Endothelial cell of umbilical vein (primary cell): ENCODE data around the gene PPP4R1. TPM values are rescaled to one million over a fixed set of nuclear protein-coding genes. Genes with fewer than 3 reads are reported as not detected.

Experiments
- BruUV-seq: library from RNA; stranded (reverse); fragments of 400-500 nt; replicated peaks from 2 replicates; lab custom pipeline; 2021; lab: Mats Ljungman, UMichigan
- CTCF ChIA-PET: fragments of 300-600, 350-600 bp; sonication (Branson Sonifier 250); formaldehyde crosslinking; loops from one replicate; lab custom pipeline; 2021; ENCODE audit warnings: antibody characterized with exemption, inconsistent platforms; lab: Charles Lee
- POLR2A ChIA-PET: fragments of 300-600, 350-600 bp; sonication (Branson Sonifier 250); formaldehyde crosslinking; loops from one replicate; lab custom pipeline; 2021; ENCODE audit warnings: antibody characterized with exemption, inconsistent platforms; lab: Charles Lee
- DNase-seq: peaks from one replicate; pipeline ENCODE4 v3.0.0-alpha.2; 2011; ENCODE audit warnings: low read depth, low spot score
- FAIRE-seq: peaks from 2 replicates; lab custom pipeline; 2011; peaks lifted over from hg19 to GRCh38; lab: Jason Lieb, UNC
- H2AFZ ChIP-seq: 2 replicates; pipeline ENCODE4 v1.6.0; 2012; ENCODE audit warnings: low read depth, low read length, control low read depth, inconsistent platforms
- H3K27ac ChIP-seq: 2 replicates; pipeline ENCODE4 v1.5.1; 2011; ENCODE audit warnings: low read depth, mild to moderate bottlenecking, control low read depth, low read length, moderate library complexity; ENCODE audit not compliant: insufficient read depth
- H3K27me3 ChIP-seq, 2 experiments: 2 replicates each; pipeline versions ENCODE4 v1.6.0 to v1.6.1; 2011; ENCODE audit warnings: low read length in 2 of 2, mixed read lengths in 1 of 2; ENCODE audit not compliant: control insufficient read depth in 2 of 2, insufficient read depth in 2 of 2
- H3K36me3 ChIP-seq, 2 experiments: 2 replicates in 1 of 2; 3 replicates in 1 of 2; pipeline ENCODE4 v1.5.1; 2011; ENCODE audit warnings: low read length in 2 of 2, mild to moderate bottlenecking in 1 of 2, moderate library complexity in 1 of 2; ENCODE audit not compliant: control insufficient read depth in 2 of 2, insufficient read depth in 2 of 2; ENCODE audit errors: extremely low read depth in 1 of 2
- H3K4me1 ChIP-seq: 3 replicates; pipeline ENCODE4 v1.5.1; 2011; ENCODE audit warnings: mild to moderate bottlenecking, low read length; ENCODE audit not compliant: control insufficient read depth, insufficient read depth; ENCODE audit errors: extremely low read depth
- H3K4me2 ChIP-seq: 2 replicates; pipeline ENCODE4 v1.6.1; 2011; ENCODE audit warnings: low read length, control low read depth, mixed read lengths; ENCODE audit not compliant: insufficient read depth
- H3K4me3 ChIP-seq, 3 experiments: fragments of 200-600 bp in 1 of 3; sonication (generic), shearing (Covaris generic) in 1 of 3; replicated peaks in 1 of 3; 2 replicates each; pipeline ENCODE4 v1.5.1; 2011 to 2016; ENCODE audit warnings: control low read depth in 3 of 3, low read length in 3 of 3, mild to moderate bottlenecking in 2 of 3, inconsistent platforms in 1 of 3, low read depth in 1 of 3, moderate library complexity in 1 of 3; ENCODE audit not compliant: insufficient read depth in 1 of 3
- H3K79me2 ChIP-seq: 2 replicates; pipeline ENCODE4 v1.6.0; 2012; ENCODE audit warnings: low read length, inconsistent platforms; ENCODE audit not compliant: control insufficient read depth, insufficient read depth
- H3K9ac ChIP-seq: replicated peaks from 2 replicates; pipeline ENCODE3; 2011; ENCODE audit warnings: low read length, control low read depth; ENCODE audit not compliant: insufficient read depth; ENCODE audit errors: extremely low read depth
- H3K9me1 ChIP-seq: replicated peaks from 3 replicates; pipeline ENCODE4 v1.6.0; 2011; ENCODE audit warnings: mild to moderate bottlenecking, low read length; ENCODE audit not compliant: control insufficient read depth, insufficient read depth; ENCODE audit errors: extremely low read depth
- H3K9me3 ChIP-seq: replicated peaks from 2 replicates; pipeline ENCODE4 v1.5.1; 2012; ENCODE audit warnings: low read length, inconsistent platforms; ENCODE audit not compliant: control insufficient read depth, insufficient read depth
- H4K20me1 ChIP-seq: replicated peaks from 2 replicates; pipeline ENCODE3; 2011; ENCODE audit warnings: mild to moderate bottlenecking, low read length; ENCODE audit not compliant: control insufficient read depth, insufficient read depth; ENCODE audit errors: extremely low read depth
- EZH2 ChIP-seq: IDR thresholded peaks from 2 replicates; pipeline ENCODE4 v1.6.1; 2012; ENCODE audit warnings: borderline replicate concordance, low read depth, mild to moderate bottlenecking, moderate library complexity, low read length, inconsistent platforms; ENCODE audit not compliant: severe bottlenecking
- FOS ChIP-seq: IDR thresholded peaks from 2 replicates; pipeline ENCODE4 v1.6.1; 2011; ENCODE audit warnings: mild to moderate bottlenecking, low read length, moderate library complexity, borderline replicate concordance; ENCODE audit not compliant: insufficient read depth
- GATA2 ChIP-seq: IDR thresholded peaks from 2 replicates; pipeline ENCODE4 v1.7.0; 2011; ENCODE audit warnings: low read depth, mild to moderate bottlenecking, moderate library complexity, mixed read lengths, low read length; ENCODE audit not compliant: insufficient read length, insufficient read depth
- JUN ChIP-seq: IDR thresholded peaks from 2 replicates; pipeline ENCODE4 v1.6.1; 2011; ENCODE audit warnings: borderline replicate concordance, low read depth; ENCODE audit not compliant: insufficient read length, insufficient read depth
- MYC ChIP-seq: IDR thresholded peaks from one replicate; pipeline ENCODE4 v1.6.1; 2011; ENCODE audit warnings: mild to moderate bottlenecking, low read depth, low read length
- POLR2A ChIP-seq: IDR thresholded peaks from 2 replicates; pipeline ENCODE4 v1.6.1; 2012; ENCODE audit warnings: low read depth, mild to moderate bottlenecking, control low read depth, low read length
- POLR2AphosphoS5 ChIP-seq: IDR thresholded peaks from 2 replicates; pipeline ENCODE4 v1.6.1; 2012; ENCODE audit warnings: low read depth, mild to moderate bottlenecking, control low read depth, low read length, moderate library complexity; ENCODE audit not compliant: insufficient read depth
- dilution Hi-C: fragments of 300-500 bp; cut with MboI; formaldehyde crosslinking; loops from one replicate; pipeline ENCODE4 v1.15.0; 2019; ENCODE audit warnings: low sequenced_read_pairs; ENCODE audit not compliant: extremely low pct_ligation_motif_present
- intact Hi-C: fragments of 100-400 bp; cut with micrococcal nuclease; formaldehyde crosslinking; loops from one replicate; pipeline ENCODE4 v1.10.0; 2022
- polyA plus RNA-seq, 4 experiments: library from polyadenylated mRNA; depleted of rRNA in 3 of 4; stranded (reverse) in 3 of 4; unstranded in 1 of 4; fragments of >200 nt; gene quantifications; 2 replicates each; pipeline versions ENCODE4 v1.2.1 to v1.2.3, GENCODE V29; 2011 to 2012; ENCODE audit warnings: missing spikeins in 1 of 4
- total RNA-seq: library from RNA; stranded (reverse); gene quantifications from 2 replicates; pipeline ENCODE4 v1.2.3, GENCODE V29; 2021
- TF ChIP-seq, protein P1 (sequence below), 2 donors: IDR thresholded peaks; 1 replicate in 1 of 2; 2 replicates in 1 of 2; pipeline ENCODE4 v1.5.1; 2011; ENCODE audit warnings: low read length in 2 of 2, mild to moderate bottlenecking in 2 of 2, moderate library complexity in 2 of 2, control low read depth in 1 of 2, inconsistent platforms in 1 of 2, low read depth in 1 of 2; ENCODE audit not compliant: insufficient read depth in 1 of 2; ENCODE audit errors: extremely low read depth in 1 of 2
- TF ChIP-seq, protein P2 (sequence below): IDR thresholded peaks from 2 replicates; pipeline ENCODE4 v1.6.1; 2011; ENCODE audit not compliant: insufficient read depth, insufficient read length

PPP4R1 gene
- total and polyA plus RNA-seq, 2 donors (not counting 3 experiments of a cell fraction or from before 2014, with no cell fraction given) = 138 to 152 TPM

DNA sequence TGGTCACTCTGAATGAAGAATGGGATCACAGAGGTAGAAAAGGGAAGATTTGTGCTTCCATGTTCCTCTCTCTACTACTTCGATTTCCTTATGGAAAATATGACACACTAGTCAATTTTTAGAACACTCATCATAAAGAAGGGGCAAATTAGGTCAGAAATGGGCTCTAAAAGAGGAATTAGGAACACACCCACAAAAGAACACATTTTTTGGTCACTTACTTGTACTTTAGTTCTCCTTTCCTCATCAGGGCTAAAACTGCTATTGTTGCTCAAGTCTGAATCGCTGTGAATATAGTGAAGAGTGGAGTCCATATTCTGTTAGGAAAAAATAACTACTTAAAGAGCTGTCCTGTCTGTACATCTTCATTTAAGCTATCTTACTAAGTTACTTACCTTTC, 52.6 kb downstream of the PPP4R1 start:
- Histone ChIP-seq H2AFZ (no peak overlapping the region), H3K9ac (no peak overlapping the region), H4K20me1 (peaks cover 2% of the 10 kb centered on the region), H3K27me3 (no peaks in the 10 kb centered on the region), H3K36me3 (peaks cover 19 to 36% of the 10 kb centered on the region in 2 experiments), H3K9me1 (no peaks in the 10 kb centered on the region), H3K9me3 (no peaks in the 10 kb centered on the region), H3K27ac (no peak overlapping the region), H3K4me2 (no peak overlapping the region), H3K4me3 (no peak overlapping the region), H3K79me2 (peaks cover 7% of the 10 kb centered on the region), H3K4me1 (no peaks in the 10 kb centered on the region)
- no peak for DNase-seq
- ChIA-PET CTCF (interaction anchor here (0.5 to 1.7 kb wide), 5 partner anchors 13 to 246 kb away, joined by 4 to 7 read pairs (median 4); no protein-coding TSS in a partner anchor), POLR2A (no interaction called here)
- FAIRE-seq = no peak
- no peak for TF ChIP-seq FOS
- no peak for TF ChIP-seq POLR2AphosphoS5
- TF ChIP-seq, protein P1, sequence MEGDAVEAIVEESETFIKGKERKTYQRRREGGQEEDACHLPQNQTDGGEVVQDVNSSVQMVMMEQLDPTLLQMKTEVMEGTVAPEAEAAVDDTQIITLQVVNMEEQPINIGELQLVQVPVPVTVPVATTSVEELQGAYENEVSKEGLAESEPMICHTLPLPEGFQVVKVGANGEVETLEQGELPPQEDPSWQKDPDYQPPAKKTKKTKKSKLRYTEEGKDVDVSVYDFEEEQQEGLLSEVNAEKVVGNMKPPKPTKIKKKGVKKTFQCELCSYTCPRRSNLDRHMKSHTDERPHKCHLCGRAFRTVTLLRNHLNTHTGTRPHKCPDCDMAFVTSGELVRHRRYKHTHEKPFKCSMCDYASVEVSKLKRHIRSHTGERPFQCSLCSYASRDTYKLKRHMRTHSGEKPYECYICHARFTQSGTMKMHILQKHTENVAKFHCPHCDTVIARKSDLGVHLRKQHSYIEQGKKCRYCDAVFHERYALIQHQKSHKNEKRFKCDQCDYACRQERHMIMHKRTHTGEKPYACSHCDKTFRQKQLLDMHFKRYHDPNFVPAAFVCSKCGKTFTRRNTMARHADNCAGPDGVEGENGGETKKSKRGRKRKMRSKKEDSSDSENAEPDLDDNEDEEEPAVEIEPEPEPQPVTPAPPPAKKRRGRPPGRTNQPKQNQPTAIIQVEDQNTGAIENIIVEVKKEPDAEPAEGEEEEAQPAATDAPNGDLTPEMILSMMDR (IDR thresholded peaks at IDR 0.05; ENCODE audit: extremely low read depth in 1 of 2, insufficient read depth in 1 of 2, low read depth in 1 of 2, low read length in 2 of 2) = no peak
- no peak for TF ChIP-seq MYC
- TF ChIP-seq EZH2 = no peak
- TF ChIP-seq GATA2 = no peak
- no peak for TF ChIP-seq POLR2A
- no peak for TF ChIP-seq JUN
- TF ChIP-seq, protein P2, sequence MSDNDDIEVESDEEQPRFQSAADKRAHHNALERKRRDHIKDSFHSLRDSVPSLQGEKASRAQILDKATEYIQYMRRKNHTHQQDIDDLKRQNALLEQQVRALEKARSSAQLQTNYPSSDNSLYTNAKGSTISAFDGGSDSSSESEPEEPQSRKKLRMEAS = no peak
- BruUV-seq = no TSS peak
- intact Hi-C loops = no loop called here
- dilution Hi-C loops = no loop called here
